GM13976 (cell line): Measurements from ENCODE around the gene PCDHGA10.
A peak's percentile ranks its signal among the peaks of the same experiment; 100 is the strongest.
"Not testable (repeated sequence)": the region's sequence is repeated elsewhere in the genome, so short reads cannot be mapped to it uniquely, and the experiment has no call there.

Source experiments
- DNase-seq: peaks from one replicate; pipeline ENCODE4 v3.0.0; 2012; ENCODE audit warnings: low spot score
- in situ Hi-C: fragments of 300-500 bp; cut with MboI; formaldehyde crosslinking; loops from one replicate; pipeline ENCODE4 v1.12.0; 2022; ENCODE audit warnings: low sequenced_read_pairs, mixed read lengths, inconsistent platforms; ENCODE audit not compliant: unreplicated experiment
- TF ChIP-seq, protein P1 (sequence below): IDR thresholded peaks from 2 replicates; pipeline ENCODE4 v1.5.1; 2012; ENCODE audit warnings: borderline replicate concordance, mild to moderate bottlenecking; ENCODE audit not compliant: insufficient read depth; ENCODE audit errors: extremely low read depth, missing control alignments, control extremely low read depth

The PCDHGA10 gene

DNA sequence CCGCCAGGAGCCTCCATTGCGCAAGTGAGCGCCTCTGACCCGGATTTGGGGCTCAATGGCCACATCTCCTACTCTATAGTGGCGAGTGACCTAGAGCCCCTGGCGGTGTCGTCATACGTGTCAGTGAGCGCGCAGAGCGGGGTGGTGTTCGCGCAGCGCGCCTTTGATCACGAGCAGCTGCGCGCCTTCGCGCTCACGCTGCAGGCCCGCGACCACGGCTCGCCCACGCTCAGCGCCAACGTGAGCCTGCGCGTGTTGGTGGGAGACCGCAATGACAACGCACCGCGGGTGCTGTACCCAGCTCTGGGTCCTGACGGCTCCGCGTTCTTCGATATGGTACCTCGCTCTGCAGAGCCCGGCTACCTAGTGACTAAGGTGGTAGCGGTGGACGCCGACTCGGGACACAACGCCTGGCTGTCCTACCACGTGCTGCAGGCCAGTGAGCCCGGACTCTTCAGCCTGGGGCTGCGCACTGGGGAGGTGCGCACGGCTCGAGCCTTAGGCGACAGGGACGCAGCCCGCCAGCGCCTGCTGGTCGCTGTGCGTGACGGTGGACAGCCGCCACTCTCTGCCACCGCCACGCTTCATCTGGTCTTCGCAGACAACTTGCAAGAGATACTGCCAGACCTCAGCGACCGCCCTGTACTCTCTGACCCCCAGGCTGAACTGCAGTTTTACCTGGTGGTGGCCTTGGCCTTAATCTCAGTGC lies 3.0 kb upstream of the PCDHGA10 start:
- in situ Hi-C loops, result no loop called here
- TF ChIP-seq, protein P1, sequence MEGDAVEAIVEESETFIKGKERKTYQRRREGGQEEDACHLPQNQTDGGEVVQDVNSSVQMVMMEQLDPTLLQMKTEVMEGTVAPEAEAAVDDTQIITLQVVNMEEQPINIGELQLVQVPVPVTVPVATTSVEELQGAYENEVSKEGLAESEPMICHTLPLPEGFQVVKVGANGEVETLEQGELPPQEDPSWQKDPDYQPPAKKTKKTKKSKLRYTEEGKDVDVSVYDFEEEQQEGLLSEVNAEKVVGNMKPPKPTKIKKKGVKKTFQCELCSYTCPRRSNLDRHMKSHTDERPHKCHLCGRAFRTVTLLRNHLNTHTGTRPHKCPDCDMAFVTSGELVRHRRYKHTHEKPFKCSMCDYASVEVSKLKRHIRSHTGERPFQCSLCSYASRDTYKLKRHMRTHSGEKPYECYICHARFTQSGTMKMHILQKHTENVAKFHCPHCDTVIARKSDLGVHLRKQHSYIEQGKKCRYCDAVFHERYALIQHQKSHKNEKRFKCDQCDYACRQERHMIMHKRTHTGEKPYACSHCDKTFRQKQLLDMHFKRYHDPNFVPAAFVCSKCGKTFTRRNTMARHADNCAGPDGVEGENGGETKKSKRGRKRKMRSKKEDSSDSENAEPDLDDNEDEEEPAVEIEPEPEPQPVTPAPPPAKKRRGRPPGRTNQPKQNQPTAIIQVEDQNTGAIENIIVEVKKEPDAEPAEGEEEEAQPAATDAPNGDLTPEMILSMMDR, result no peak
- no peak for DNase-seq

DNA sequence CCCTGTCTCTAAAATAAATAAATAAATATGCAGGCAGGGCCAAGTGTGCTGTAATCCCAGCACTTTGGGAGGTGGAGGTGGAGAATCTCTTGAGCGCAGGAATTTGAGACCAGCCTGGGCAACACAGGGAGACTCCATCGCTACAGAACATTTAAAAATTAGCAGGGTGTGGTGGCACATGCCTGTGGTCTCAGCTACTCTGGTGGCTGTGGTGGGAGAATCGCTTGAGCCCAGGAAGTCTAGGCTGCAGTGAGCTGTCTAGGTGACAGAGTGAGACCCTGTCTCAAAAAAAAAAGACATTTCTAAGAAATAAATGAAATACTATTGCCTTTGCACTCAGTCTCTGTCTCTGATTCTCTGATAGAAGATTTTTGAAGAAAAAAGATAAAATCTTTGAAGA lies 1.2 kb upstream of the PCDHGA10 start:
- in situ Hi-C loops, result no loop called here
- no peak for DNase-seq
- TF ChIP-seq, protein P1, result no peak

DNA sequence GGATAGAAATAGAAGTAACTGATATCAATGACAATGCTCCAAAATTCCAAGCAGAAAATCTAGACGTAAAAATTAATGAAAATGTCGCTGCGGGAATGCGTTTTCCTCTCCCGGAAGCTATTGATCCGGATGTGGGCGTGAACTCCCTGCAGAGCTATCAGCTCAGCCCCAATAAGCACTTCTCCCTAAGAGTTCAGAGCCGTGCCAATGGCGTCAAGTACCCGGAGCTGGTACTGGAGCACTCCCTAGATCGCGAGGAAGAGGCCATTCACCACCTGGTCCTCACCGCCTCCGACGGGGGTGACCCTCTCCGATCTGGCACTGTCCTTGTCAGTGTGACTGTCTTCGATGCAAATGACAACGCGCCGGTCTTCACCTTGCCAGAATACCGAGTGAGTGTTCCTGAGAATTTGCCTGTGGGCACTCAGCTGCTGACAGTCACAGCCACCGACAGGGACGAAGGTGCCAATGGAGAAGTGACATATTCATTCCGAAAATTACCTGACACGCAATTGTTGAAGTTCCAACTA lies 818 bp downstream of the PCDHGA10 start:
- TF ChIP-seq, protein P1, result no peak
- no peak for DNase-seq
- in situ Hi-C loops, result no loop called here

DNA sequence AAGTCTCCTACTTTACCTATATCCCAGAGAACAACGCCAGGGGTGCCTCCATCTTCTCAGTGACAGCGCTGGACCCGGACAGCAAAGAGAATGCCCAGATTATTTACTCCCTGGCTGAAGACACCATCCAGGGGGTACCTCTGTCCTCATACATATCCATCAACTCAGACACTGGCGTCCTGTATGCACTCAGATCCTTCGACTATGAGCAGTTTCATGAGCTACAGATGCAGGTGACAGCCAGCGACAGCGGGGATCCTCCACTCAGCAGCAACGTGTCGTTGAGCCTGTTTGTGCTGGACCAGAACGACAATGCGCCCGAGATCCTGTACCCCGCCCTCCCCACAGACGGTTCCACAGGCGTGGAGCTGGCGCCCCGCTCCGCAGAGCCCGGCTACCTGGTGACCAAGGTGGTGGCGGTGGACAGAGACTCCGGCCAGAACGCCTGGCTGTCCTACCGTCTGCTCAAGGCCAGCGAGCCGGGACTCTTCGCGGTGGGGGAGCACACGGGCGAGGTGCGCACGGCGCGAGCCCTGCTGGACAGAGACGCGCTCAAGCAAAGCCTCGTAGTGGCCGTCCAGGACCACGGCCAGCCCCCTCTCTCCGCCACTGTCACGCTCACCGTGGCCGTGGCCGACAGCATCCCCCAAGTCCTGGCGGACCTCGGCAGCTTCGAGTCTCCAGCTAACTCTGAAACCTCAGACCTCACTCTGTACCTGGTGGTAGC lies 1.9 kb downstream of the PCDHGA10 start:
- in situ Hi-C loops, DNase-seq: not testable (repeated sequence)

DNA sequence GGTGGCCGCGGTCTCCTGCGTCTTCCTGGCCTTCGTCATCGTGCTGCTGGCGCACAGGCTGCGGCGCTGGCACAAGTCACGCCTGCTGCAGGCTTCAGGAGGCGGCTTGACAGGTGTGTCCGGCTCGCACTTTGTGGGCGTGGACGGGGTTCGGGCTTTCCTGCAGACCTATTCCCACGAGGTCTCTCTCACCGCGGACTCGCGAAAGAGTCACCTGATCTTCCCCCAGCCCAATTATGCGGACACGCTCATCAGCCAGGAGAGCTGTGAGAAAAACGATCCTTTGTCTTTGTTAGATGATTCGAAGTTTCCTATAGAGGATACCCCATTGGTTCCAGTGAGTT lies 2.5 kb downstream of the PCDHGA10 start:
- in situ Hi-C loops, DNase-seq: not testable (repeated sequence)

DNA sequence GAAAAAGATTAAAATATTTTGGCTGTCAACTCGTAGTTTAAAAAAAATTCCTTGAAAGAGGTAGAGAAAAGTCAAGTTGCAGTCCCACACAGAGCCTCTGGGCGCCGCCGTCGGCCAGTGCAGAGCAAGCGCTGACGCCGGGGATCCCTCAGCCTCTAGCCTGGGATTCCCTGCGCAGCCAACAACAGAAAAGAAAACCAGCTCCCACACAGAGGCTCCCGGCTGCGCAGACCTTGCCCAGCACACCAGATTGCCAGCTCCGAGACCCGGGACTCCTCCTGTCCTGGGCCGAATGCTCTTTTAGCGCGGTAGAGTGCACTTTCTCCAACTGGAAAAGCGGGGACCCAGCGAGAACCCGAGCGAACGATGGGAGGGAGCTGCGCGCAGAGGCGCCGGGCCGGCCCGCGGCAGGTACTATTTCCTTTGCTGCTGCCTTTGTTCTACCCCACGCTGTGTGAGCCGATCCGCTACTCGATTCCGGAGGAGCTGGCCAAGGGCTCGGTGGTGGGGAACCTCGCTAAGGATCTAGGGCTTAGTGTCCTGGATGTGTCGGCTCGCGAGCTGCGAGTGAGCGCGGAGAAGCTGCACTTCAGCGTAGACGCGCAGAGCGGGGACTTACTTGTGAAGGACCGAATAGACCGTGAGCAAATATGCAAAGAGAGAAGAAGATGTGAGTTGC lies 4.8 kb downstream of the PCDHGA10 start, which contains the start of gene PCDHGB7:
Gene PCDHGB7 (plus strand): TSS at position 184 of the 679 bp plus-strand sequence. CDS start 183 bp downstream, at position 367.
- DNase-seq, result peak; percentile 82
- TF ChIP-seq, protein P1, result peak; percentile 52
- in situ Hi-C loops, result not testable (repeated sequence)

DNA sequence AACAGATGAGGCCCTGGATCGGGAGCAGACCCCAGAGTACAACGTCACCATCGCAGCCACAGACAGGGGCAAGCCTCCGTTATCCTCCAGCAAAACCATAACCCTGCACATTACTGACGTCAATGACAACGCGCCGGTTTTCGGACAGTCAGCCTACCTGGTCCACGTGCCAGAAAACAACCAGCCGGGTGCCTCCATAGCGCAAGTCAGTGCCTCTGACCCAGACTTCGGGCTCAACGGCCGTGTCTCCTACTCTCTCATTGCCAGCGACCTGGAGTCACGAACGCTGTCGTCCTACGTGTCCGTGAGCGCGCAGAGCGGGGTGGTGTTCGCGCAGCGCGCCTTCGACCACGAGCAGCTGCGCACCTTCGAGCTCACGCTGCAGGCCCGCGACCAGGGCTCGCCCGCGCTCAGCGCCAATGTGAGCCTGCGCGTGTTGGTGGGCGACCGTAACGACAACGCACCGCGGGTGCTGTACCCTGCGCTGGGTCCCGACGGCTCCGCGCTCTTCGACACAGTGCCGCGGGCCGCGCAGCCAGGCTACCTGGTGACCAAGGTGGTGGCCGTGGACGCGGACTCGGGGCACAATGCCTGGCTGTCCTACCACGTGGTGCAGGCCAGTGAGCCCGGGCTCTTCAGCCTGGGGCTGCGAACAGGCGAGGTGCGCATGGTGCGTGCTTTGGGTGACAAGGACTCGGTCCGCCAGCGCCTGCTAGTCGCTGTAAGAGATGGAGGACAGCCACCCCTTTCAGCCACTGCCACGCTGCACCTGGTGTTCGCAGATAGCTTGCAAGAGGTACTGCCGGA lies 6.5 kb downstream of the PCDHGA10 start:
- DNase-seq, result no peak
- TF ChIP-seq, protein P1, result no peak
- in situ Hi-C loops, result no loop called here
